Activated gamma-delta T cell (primary cell): ENCODE data around the gene SNX25.
"Not testable (repeated sequence)": the region's sequence is repeated elsewhere in the genome, so short reads cannot be mapped to it uniquely, and the experiment has no call there.

Experiments
- DNase-seq: peaks from one replicate; lab custom pipeline; 2025; lab: John Stamatoyannopoulos, UW

The SNX25 gene

DNA sequence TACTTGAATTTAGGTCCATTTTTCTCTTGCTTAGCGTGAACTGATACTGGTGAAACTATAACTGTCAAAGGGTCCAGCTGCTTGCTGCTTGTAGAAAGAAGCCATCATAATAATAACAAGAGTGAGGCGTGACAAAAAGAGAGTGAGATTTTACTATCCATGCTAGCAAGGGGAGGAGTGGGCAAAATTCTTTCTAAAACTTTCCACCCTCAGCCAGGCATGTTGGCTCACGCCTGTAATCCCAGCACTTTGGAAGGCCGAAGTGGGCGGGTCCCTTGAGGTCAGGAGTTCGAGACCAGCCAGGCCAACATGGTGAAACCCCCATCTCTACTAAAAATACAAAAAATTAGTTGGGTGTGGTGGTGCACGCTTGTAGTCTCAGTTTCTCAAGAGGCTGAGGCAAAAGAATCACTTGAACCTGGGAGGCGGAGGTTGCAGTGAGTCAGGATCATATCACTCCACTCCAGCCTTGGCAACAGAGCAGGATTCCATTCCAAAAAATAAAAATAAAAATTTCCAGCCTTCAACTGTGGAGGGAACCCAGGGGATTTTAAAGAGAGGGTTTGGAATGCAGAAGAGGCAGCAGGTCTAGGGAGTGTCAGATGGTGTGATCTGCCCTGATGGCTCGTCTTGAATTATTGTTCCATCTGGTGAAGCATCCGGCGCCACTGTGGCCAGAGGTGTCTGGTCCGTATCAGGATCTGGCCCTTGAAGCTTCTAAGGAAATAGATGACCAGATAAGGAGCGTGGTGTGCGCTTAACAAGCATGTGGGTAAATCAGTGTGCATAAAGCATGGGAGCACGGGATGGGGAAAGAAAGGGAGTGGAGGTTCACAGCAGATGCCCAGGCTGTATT lies 134.6 kb downstream of the SNX25 start:
- no peak for DNase-seq

DNA sequence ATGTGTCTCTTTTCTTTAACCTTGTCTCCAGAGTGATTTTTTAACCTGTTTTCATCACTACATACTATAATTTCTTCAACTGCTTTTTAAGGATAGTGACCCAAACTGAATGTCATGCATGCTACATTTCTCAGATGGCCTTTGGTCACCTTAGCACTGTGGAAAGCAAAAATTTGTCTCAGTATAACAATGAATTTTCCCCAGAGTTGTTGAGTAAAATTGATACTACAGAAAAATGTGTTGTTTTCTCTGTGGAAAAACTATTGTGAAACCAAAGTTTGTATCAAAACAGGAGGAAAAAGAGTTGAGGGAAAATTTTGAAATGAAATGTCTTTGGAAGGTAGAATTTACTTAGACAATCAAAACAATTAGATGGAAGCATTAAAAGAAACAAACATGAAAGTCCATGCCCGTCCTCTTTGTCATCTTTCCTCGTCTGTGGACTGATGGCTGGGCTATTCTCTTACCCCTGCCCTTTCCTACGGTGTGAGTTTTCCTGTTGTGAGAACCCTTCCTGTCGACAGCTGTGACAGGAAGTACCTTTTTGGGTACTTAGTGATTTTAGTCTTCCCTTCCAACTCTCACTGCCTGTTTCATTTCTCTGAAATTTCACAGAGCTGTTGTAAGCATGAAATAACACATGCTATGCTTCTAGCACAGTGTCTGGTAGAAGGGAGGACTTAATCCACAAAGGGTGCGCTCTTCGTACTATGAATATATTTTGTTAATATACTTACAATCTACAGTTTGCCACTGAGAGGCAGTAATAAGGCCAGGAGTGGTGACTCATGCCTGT lies 135.5 kb downstream of the SNX25 start:
- DNase-seq: no peak

DNA sequence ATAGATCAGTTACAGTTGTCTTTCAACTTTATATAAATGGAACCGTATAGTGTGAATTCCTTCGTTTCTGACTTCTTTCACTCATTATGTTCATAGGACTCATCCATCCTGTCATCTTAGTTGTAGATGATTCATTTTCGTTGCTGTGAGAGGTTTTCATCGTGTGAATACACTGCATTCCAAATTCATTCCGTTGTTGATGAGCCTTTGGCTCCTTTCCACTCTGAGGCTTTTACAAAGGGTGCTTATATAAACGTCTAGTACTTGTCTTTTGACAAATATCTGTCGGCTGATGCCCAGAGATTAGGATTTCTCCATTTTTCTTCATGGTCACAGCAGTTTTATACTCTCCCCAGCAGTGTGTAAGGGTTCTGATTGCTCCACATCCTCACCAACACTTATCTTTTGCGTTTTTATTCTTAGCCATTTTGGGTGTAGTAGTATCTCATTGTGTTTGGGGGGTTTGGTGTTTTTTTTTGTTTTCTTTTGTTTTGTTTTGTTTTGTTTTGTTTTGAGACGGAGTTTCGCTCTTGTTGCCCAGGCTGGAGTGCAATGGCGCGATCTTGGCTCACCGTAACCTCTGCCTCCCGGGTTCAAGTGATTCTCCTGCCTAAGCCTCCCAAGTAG lies 137.7 kb downstream of the SNX25 start:
- no peak for DNase-seq

DNA sequence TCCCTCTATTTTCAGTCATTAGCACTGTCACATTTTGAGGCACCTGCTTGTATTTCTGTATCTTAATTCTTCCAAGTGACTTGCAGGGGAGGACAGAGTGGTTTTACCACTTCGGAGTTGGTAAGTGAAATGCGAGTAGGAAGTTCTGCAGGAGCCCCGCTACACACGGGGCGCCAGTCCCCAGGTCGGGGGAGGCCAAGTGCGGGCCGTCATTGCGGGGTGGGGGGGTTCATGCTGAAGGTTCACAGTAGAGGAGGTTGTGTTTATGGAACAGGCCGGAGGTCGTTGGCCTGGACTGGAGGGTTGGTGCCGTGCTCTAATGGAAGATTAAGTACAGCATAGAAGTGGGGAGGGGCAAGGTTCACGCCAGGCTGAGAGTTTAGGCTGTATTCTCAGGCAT lies 142.3 kb downstream of the SNX25 start:
- DNase-seq: no peak

DNA sequence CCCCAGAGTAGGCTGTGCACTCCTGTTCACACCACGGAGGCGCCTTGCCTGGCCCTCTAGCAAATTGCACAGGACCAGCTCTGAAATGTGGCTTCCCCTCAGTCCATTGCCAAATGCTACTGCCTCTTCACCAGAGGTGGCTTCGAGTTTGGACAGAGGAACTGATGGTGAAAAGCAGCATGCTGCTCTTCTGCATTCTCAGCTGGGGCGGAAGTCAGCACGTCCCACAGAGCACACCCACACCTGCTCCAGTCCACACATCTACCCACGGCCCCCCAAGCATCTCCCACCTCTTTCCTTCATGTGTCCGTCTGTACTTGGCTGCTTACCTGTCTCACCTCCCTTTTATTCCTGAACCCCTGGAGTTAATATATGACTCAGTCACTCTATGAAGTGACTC lies 142.8 kb downstream of the SNX25 start:
- no peak for DNase-seq

DNA sequence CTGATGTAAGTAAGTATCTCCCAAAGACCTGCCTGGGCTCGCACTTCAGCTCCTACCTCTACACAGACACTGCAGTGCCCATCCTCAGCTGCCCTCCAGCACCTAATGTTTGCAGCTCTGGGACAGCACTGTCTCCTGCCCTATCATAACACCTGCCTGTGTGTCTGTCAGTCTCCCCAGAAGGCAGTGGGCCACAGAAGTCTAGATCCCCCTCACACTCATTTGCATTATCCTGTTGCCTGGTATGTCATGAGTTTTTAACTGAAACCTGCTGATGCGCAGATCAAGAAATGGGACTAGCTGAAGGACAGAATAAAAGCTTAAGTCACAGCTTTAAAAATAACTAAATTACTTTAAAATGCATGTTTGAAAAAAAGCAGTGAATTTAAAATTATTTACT lies 143.3 kb downstream of the SNX25 start:
- DNase-seq: no peak

DNA sequence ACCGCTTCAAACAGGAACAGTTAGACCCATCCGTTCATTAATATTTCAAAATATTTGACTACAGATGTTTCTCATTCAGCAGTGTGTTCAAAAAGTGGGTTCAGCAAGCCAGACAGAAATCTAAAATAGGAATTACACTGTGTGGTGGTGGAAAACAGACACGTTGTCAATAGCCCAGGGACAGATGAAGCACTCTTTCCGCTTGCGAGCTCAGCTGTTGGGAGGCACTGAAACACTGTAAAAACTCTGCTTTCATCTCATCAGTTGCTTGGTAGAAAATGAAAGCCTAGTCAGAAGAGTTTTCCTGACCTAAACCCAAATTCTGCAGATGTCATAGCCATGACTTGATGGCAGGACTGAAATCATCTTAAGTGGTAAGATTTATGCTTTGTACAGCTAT lies 147.8 kb downstream of the SNX25 start:
- DNase-seq: no peak

DNA sequence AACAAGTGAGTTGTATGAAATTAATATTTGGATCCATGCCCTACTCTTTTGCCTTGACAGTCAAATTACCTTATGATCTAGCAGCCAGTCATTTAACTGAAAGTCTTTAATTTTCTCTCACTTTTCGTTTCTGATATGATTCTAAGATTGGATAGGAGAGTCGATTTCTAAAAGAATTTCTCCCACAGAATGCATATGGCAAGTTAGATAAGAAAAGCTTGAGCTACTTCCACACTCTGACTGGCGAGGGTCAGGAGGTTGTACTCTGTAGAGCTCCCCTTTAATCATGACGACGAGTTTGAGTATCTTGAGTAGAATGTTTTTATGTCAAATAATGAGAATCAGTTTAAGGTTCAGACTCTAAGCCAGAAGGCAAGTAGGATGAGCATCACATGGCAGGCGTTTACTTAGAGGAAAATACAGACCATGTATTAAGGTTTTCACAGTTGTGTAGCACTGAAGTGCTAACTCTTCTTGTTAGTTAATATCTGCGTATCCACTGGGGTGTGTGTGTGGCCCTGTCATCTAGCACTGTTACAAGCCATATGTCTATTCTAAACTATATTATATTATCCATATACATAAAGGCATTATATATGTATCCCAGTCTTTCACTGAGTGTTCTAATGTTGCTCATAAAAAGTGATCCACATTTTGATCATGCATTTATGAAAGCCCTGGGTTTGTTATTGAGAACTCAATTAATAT lies 148.5 kb downstream of the SNX25 start:
- DNase-seq: no peak

DNA sequence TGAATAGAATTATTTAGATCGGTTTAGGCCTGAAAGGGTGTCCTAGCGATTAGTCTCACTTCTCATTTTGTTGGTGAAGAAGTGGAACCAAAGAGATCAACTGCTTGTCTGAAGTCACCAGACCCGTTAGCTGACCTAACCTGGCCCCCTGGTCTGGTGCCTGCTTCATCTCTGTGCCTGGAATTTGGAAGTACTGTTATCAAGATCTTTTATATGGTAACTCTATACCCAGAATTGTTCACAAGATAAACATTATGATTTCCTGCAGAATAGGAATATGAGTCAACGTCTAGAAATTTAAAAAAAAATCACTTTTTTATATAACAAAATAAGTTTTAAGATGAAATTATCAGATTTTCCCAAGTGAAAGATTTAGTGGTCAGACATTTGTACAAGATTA lies 149.1 kb downstream of the SNX25 start:
- DNase-seq: no peak

DNA sequence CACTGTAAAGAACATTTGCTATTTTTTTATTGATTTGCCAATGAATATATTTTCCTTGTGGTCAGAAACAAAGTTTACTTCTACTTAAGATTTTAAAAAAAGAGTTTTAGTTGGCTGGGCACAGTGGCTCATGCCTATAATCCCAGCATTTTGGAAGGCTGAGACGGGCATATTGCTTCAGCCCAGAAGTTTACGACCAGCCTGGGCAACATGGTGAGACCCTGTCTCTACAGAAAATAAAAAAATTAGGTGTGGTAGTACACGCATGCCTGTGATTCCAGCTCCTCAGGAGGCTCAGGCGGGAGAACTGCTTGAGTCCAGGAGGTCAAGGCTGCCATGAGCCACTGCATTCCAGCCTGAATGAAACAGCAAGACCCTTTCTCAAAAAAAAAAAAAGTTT lies 149.6 kb downstream of the SNX25 start:
- DNase-seq: no peak

DNA sequence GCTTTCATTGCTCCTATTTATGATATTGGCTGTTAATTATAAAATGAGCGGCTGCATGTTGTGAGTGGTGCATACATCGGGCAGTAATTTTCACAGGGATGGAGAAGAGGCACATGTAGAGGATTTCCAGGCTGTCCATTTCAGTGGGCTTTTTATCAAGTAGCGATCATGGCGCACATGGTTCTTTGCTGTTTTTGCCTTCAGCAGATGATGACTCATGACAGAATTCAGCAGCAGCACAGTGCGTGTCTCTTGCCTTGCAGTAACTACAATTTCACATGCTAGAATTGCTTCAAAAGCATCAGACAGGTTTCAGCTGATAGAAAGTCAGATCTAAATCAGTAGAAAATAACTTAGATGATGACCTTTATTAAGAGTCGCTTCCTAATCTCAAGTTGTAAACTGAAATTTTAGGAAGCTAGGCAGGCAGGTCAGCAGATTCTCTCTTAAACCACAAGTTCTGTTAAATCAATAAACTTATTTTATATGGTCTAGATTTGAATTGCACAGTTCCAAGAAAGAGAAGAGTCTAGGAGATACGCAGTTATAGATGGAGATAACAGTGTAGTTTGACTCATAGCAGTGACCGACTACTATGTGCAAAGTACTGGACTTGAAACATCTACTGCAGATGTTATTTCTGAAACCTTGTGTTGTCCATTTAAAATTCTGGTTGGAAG lies 150.5 kb downstream of the SNX25 start:
- DNase-seq: no peak

DNA sequence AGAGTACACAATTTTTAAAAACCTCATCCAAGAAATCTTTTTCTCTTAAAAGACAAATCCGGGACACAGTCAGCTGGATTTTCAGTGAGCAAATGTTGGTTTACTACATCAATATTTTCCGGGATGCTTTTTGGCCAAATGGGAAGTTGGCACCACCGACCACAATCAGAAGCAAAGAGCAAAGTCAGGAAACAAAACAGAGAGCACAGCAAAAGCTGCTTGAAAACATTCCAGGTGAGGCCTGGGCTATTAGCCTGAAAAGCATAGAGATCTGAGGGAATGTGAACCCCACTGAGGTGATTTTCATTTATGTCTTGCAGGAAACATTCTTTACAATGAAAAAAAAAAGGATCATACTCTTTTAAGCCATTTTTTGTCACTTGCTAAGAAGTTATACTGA lies 152.5 kb downstream of the SNX25 start:
- no peak for DNase-seq

DNA sequence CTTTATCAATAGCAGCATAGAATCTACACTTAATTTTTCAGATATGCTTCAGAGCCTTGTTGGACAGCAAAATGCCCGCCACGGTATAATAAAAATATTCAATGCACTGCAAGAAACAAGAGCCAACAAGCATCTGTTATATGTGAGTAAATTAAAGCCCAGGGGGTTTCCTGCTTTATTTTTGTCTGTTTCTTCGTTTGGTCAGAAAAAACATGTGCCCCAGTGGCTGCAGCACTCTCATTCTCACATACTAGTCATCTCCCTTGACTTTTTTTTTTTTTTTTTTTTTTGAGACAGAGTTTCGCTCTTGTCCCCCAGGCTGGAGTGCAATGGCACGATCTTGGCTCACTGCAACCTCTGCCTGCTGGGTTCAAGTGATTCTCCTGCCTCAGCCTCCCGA lies 153.2 kb downstream of the SNX25 start:
- not testable (repeated sequence) for DNase-seq

DNA sequence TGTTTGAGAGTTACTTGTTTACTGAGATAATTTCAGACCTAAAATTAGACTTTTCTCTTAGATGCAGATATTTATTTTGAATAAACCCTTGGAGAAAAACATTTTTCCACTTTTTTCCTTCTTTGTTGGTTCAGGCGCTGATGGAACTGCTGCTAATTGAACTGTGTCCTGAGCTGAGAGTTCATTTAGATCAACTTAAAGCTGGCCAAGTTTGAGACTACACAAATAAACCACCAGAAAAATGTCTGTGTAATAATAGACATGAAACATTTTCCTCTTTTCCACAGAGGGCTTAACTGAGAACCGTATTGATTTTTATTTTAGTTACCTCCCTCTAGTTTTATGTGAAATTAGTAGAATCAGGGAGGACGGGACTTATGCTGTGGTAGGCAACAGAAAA lies 153.9 kb downstream of the SNX25 start:
- DNase-seq: no peak

DNA sequence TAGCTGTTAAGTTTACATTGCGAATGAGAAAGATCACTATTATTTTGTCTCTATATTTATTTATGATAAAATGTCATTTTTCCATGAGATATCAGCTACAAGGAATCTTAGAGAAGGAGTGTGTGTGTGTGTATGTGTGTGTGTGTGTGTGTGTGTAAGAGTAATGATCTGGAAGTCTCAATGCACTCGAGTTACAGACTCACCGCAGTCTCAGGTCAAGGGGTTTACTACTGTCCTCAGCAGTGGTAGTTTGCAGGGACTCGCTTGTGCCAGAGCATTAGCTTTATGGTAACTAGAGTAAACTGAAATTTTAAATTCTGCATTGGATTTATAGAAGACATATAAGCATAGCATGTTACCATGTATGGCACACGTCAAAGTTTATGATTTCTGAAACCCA lies 155.5 kb downstream of the SNX25 start:
- DNase-seq: no peak

DNA sequence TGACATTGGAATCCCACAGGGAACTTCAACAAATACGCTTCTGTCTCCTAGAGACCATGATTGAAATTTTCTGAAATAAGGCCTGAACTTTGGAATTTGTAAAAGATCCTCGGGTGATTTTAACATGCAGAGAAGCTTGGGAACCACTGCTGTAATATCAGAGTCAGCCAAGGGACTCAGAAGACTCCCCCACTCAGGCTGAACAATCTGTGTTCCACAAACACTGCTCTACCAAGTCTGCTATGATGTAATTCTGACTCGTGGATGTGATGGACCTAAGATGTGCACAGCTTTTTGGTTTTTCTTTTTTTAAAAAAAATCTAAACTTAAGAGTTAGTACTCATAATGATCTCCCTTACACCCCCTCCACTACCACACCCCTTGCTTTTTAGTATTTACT lies 160.3 kb downstream of the SNX25 start:
- no peak for DNase-seq

DNA sequence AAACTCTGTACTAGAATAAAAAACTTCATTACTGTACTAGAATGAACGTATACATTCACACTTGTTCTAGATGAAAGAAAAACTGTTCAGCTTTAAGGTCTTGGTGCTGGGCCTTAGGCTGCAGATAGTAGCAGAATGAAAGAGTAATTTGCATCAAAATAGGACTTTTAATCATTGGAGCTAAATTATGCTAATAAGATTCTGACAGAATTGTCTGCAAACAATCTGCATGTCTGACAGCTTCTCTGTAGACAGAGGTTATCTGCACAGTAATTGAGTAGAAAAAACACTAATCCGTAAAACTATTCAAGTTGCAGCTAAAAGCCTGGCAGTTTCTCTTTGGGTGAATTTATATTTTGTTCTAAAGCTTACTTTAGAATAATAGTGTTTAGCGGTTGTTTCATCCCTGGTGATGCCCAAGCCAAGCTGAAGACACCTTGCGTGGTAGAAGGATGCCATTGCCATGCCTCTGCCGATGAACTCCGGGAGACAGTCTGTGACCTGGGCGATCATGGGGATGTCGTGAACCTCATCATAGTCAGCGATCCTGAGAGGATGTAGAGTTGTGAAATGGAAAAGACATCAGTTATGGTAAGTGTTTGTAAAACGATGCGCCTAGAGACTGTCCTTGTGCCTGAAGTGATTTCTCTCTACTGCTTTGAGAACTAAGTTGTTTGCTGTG lies 161.0 kb downstream of the SNX25 start:
- no peak for DNase-seq

DNA sequence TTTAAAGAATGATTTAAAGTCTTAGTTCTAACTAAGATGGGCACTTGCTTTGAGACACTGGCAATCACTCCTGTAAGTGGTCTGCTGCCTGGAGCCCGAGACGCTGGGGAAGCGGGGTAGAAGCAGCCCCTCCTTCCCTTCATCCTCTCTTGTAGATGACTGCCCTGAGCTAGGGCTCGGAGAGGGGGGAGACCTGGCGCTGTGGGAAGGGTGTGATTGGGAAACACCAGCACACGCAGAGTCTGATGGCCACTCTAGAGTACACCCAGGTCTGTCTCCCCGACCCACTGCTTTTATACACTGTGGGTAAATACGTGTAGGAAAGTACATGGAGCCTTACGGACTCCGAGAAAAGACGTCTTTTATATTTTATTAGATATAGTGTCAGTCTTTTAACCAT lies 162.3 kb downstream of the SNX25 start:
- DNase-seq: no peak

DNA sequence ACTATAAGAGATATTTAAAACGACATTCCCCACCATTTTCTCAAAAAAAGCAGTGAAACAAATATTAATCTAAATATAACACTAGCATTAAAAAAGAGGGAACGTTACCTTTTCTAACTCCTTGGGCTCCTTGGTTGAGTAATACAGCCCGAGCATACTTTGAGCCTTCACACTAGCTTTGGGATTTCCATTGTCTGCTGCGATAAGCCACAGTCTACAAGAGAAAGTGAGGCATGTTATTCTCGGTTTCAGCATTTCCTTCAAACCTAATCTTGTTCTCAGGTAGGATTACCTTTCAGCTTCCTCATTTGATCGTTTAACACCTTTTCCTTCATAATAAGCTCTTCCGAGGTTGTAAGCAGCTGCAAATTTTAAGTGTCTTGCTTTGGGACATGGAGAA lies 164.6 kb downstream of the SNX25 start:
- no peak for DNase-seq

DNA sequence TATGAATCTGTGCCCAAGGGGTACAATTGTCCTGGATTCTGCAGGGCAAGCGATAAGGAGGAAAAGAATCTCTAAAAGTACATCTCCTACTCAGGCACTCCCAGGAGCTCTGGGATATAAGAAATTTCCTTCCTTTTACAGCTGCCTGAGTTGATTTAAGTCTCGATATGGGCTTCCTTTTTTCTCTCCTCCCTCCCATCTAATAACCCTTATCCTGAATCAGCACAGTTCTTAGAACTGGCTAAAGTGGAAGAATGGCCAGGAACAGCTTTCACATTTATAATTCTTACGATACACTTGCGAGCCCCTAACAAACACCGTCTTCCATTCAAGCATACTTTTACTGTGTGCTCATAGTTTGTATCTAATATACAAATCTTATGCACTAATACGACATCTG lies 165.2 kb downstream of the SNX25 start:
- no peak for DNase-seq

DNA sequence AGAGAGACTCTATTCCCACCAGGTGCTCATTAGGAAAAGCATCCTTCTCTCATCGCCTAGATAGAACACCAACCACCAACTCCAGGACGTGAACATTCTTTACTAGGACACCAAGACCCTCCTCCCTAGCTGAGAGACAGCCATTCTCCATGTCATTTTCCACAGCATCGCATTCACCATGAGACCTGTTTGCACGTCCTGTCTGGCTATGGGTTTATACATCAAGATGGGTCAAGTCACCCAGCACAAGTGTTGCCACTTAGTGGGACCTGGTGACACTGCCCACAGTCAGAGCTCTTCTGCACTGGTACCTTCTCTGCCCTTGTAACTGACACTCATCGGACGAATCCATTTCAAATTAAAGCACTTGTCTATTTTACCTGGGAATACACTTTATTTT lies 168.9 kb downstream of the SNX25 start:
- DNase-seq: no peak
